NCI-H128 (cell line): Measurements from ENCODE around the gene TSR1.

ENCODE experiments used
- DNase-seq: peaks from one replicate; lab custom pipeline; 2025; ENCODE audit not compliant: unreplicated experiment; lab: John Stamatoyannopoulos, UW

TSR1 gene

GRCh38 chr17:2289878-2290478, 46.3 kb downstream of the TSR1 start:
- DNase-seq = no peak

- DNase-seq = no peak
Observed at GRCh38 chr17:2283302-2283701, 53.0 kb downstream of the TSR1 start.

- DNase-seq = no peak
Observed at GRCh38 chr17:2282297-2282873, 53.9 kb downstream of the TSR1 start.

GRCh38 chr17:2279707-2280106, 56.5 kb downstream of the TSR1 start:
- no peak for DNase-seq

- no peak for DNase-seq
Observed at GRCh38 chr17:2277429-2278170, 58.7 kb downstream of the TSR1 start.

GRCh38 chr17:2275722-2276121, 60.5 kb downstream of the TSR1 start:
- DNase-seq = no peak

- no peak for DNase-seq
Observed at GRCh38 chr17:2274414-2274813, 61.8 kb downstream of the TSR1 start.
